Natural killer cell (primary cell): Measurements from ENCODE around the gene ZNF438. TPM values are rescaled to one million over a fixed set of nuclear protein-coding genes. Genes with fewer than 3 reads are reported as not detected.

ENCODE experiments used
- ATAC-seq, 3 donors: fragments of 150-1000 bp in 2 of 3; fragments of 200-7000 bp in 1 of 3; cut with Tn5 transposase; 1 replicate in 1 of 3; 2 replicates in 2 of 3; pipeline ENCODE4 v1.10.0; 2021; ENCODE audit warnings: mild to moderate bottlenecking in 2 of 3, moderate library complexity in 2 of 3
- DNase-seq, 2 donors: peaks; one replicate each; pipeline versions ENCODE4 v3.0.0 to v3.0.0-alpha.2; 2013 to 2021; ENCODE audit warnings: mixed read lengths in 1 of 2
- H3K27ac ChIP-seq: one replicate; pipeline ENCODE4 v1.5.1; 2013; ENCODE audit warnings: mild to moderate bottlenecking, low read length
- H3K27me3 ChIP-seq: one replicate; pipeline ENCODE4 v1.6.1; 2013; ENCODE audit warnings: low read length; ENCODE audit not compliant: control insufficient read depth, insufficient read depth
- H3K36me3 ChIP-seq: one replicate; pipeline ENCODE4 v1.6.1; 2013; ENCODE audit warnings: low read length; ENCODE audit not compliant: control insufficient read depth, insufficient read depth
- H3K4me1 ChIP-seq: one replicate; pipeline ENCODE4 v1.6.1; 2013; ENCODE audit warnings: low read length; ENCODE audit not compliant: control insufficient read depth, insufficient read depth
- H3K4me3 ChIP-seq: one replicate; pipeline ENCODE4 v1.5.1; 2013; ENCODE audit warnings: low read length
- H3K9me3 ChIP-seq: one replicate; pipeline ENCODE4 v1.6.1; 2013; ENCODE audit warnings: low read length; ENCODE audit not compliant: control insufficient read depth, insufficient read depth
- H3K27ac Mint-ChIP-seq, 2 donors: one replicate each; pipeline ENCODE4 v1.8.0; 2022; ENCODE audit warnings: mild to moderate bottlenecking in 2 of 2, mixed read lengths in 2 of 2, moderate library complexity in 1 of 2
- H3K27me3 Mint-ChIP-seq, 2 donors: one replicate each; pipeline ENCODE4 v1.8.0; 2022; ENCODE audit warnings: low read depth in 2 of 2, mixed read lengths in 2 of 2
- H3K36me3 Mint-ChIP-seq: one replicate; pipeline ENCODE4 v1.8.0; 2022; ENCODE audit warnings: mixed read lengths
- H3K4me1 Mint-ChIP-seq, 2 donors: one replicate each; pipeline ENCODE4 v1.8.0; 2022; ENCODE audit warnings: mixed read lengths in 2 of 2
- H3K4me3 Mint-ChIP-seq: one replicate; pipeline ENCODE4 v1.8.0; 2022; ENCODE audit warnings: mild to moderate bottlenecking, moderate library complexity, mixed read lengths
- H3K9me3 Mint-ChIP-seq, 2 donors: one replicate each; pipeline ENCODE4 v1.8.0; 2022; ENCODE audit warnings: mixed read lengths in 2 of 2
- CTCF ChIP-seq: fragments of 200-600 bp; IDR thresholded peaks from one replicate; pipeline ENCODE4 v1.8.0; 2022; ENCODE audit warnings: antibody characterized with exemption
- WGBS: methylation state at CpG from one replicate; pipeline ENCODE4 v1.1.7; 2013; ENCODE audit warnings: missing lambda C conversion rate; ENCODE audit not compliant: insufficient coverage; 5-methylcytosine and 5-hydroxymethylcytosine counted together
- intact Hi-C: fragments of 100-400 bp; cut with micrococcal nuclease; formaldehyde crosslinking; loops from one replicate; pipeline ENCODE4 v1.14.2; 2022
- total RNA-seq, 4 donors: library from RNA; stranded (reverse); fragments of 120-200 nt in 1 of 4; gene quantifications; one replicate each; pipeline versions ENCODE4 v1.2.3 to v1.2.4, GENCODE V29; 2013 to 2022

ZNF438 gene
- total RNA-seq, 3 donors from 2014 or later (not counting 1 experiment from before 2014, with no cell fraction given) = 2.2 to 3.7 (median 3.7) TPM

- TF ChIP-seq CTCF = no peak
- H3K4me3 ChIP-seq = no peak overlapping the region
- H3K27ac Mint-ChIP-seq = no peak overlapping the region
- H3K9me3 Mint-ChIP-seq = no peaks in the 10 kb centered on the region
- 88% methylated on average over 3 of the region's 3 CpGs for WGBS
- intact Hi-C loops = no loop called here
- H3K27ac ChIP-seq = no peak overlapping the region
- no peaks in the 10 kb centered on the region for H3K4me1 ChIP-seq
- H3K4me1 Mint-ChIP-seq = no peaks in the 10 kb centered on the region
- no peak for ATAC-seq
- no peaks in the 10 kb centered on the region for H3K27me3 Mint-ChIP-seq
- H3K36me3 ChIP-seq = no peaks in the 10 kb centered on the region
- no peak overlapping the region for H3K4me3 Mint-ChIP-seq
- H3K36me3 Mint-ChIP-seq = no peaks in the 10 kb centered on the region
- no peak for DNase-seq
- H3K9me3 ChIP-seq = no peaks in the 10 kb centered on the region
- no peaks in the 10 kb centered on the region for H3K27me3 ChIP-seq
These were observed 197.0 kb downstream of the ZNF438 start for GRCh38 chr10:30834651-30835050.

GRCh38 chr10:30834153-30834552 is 197.5 kb downstream of the ZNF438 start:
- Mint-ChIP-seq H3K27ac (no peak overlapping the region), H3K36me3 (no peaks in the 10 kb centered on the region), H3K9me3 (no peaks in the 10 kb centered on the region), H3K4me1 (no peaks in the 10 kb centered on the region), H3K27me3 (no peaks in the 10 kb centered on the region), H3K4me3 (no peak overlapping the region)
- intact Hi-C loops = no loop called here
- 86% methylated on average over 4 of the region's 4 CpGs for WGBS
- Histone ChIP-seq H3K27ac (no peak overlapping the region), H3K4me3 (no peak overlapping the region), H3K9me3 (no peaks in the 10 kb centered on the region), H3K4me1 (no peaks in the 10 kb centered on the region), H3K27me3 (no peaks in the 10 kb centered on the region), H3K36me3 (no peaks in the 10 kb centered on the region)
- no peak for ATAC-seq
- TF ChIP-seq CTCF = no peak
- DNase-seq = no peak

- intact Hi-C loops = no loop called here
- Mint-ChIP-seq H3K27me3 (no peaks in the 10 kb centered on the region), H3K36me3 (no peaks in the 10 kb centered on the region), H3K4me1 (no peaks in the 10 kb centered on the region), H3K27ac (no peak overlapping the region), H3K9me3 (no peaks in the 10 kb centered on the region), H3K4me3 (no peak overlapping the region)
- H3K27ac ChIP-seq = no peak overlapping the region
- ATAC-seq = no peak
- no peaks in the 10 kb centered on the region for H3K27me3 ChIP-seq
- WGBS = 92% methylated on average over 5 of the region's 5 CpGs
- H3K9me3 ChIP-seq = no peaks in the 10 kb centered on the region
- no peak overlapping the region for H3K4me3 ChIP-seq
- TF ChIP-seq CTCF = no peak
- no peaks in the 10 kb centered on the region for H3K36me3 ChIP-seq
- no peaks in the 10 kb centered on the region for H3K4me1 ChIP-seq
- DNase-seq = no peak
These were observed 198.1 kb downstream of the ZNF438 start for GRCh38 chr10:30833628-30833970.

GRCh38 chr10:30832749-30833627 is 198.7 kb downstream of the ZNF438 start:
- TF ChIP-seq CTCF = no peak
- intact Hi-C loops = no loop called here
- Histone ChIP-seq H3K36me3 (no peaks in the 10 kb centered on the region), H3K4me3 (no peak overlapping the region), H3K4me1 (no peaks in the 10 kb centered on the region), H3K27me3 (no peaks in the 10 kb centered on the region), H3K9me3 (no peaks in the 10 kb centered on the region), H3K27ac (no peak overlapping the region)
- ATAC-seq (no peak), DNase-seq (no peak)
- Mint-ChIP-seq H3K27me3 (no peaks in the 10 kb centered on the region), H3K9me3 (no peaks in the 10 kb centered on the region), H3K4me3 (no peak overlapping the region), H3K36me3 (no peaks in the 10 kb centered on the region), H3K27ac (no peak overlapping the region), H3K4me1 (no peaks in the 10 kb centered on the region)
- WGBS = 69% methylated on average over 13 of the region's 13 CpGs
